GM19438 (cell line): ENCODE data around the gene DRD4.

Source experiments
- ATAC-seq: cut with Tn5 transposase; IDR thresholded peaks from one replicate; pipeline ENCODE4 v1.9.1; 2021; ENCODE audit warnings: low read depth; ENCODE audit not compliant: unreplicated experiment

DRD4 gene

GRCh38 chr11:609341-609811 lies 27.7 kb upstream of the DRD4 start:
- no peak for ATAC-seq

- no peak for ATAC-seq
These were observed 26.8 kb upstream of the DRD4 start for GRCh38 chr11:610146-610801.

- no peak for ATAC-seq
These were observed 25.8 kb upstream of the DRD4 start for GRCh38 chr11:611001-611996.

GRCh38 chr11:612201-612960 lies 24.7 kb upstream of the DRD4 start:
- ATAC-seq, result no peak

- ATAC-seq, result no peak
These were observed 24.1 kb upstream of the DRD4 start for GRCh38 chr11:612961-613300.

- no peak for ATAC-seq
These were observed 23.6 kb upstream of the DRD4 start for GRCh38 chr11:613369-613968.

- ATAC-seq, result no peak
These were observed 22.9 kb upstream of the DRD4 start for GRCh38 chr11:614021-614622.

- no peak for ATAC-seq
These were observed 22.2 kb upstream of the DRD4 start for GRCh38 chr11:614623-615503.

- ATAC-seq, result peak; percentile 73
These were observed 21.4 kb upstream of the DRD4 start, which contains the start of gene IRF7 for GRCh38 chr11:615504-616319. TSS of gene IRF7 (minus strand) at chr11:615950. CDS start at chr11:615364, 586 bp downstream.

GRCh38 chr11:616320-617198 lies 20.5 kb upstream of the DRD4 start:
- no peak for ATAC-seq

GRCh38 chr11:617199-617911 lies 19.7 kb upstream of the DRD4 start:
- ATAC-seq, result no peak

- no peak for ATAC-seq
These were observed 19.0 kb upstream of the DRD4 start for GRCh38 chr11:617912-618682.

- ATAC-seq, result no peak
These were observed 18.0 kb upstream of the DRD4 start for GRCh38 chr11:618856-619627.

- ATAC-seq, result no peak
These were observed 17.4 kb upstream of the DRD4 start for GRCh38 chr11:619628-620050.

GRCh38 chr11:620201-620600 lies 16.9 kb upstream of the DRD4 start:
- ATAC-seq, result no peak
